WERI-Rb-1 (cell line): ENCODE results near the gene DBNDD1.
"Not testable (repeated sequence)": the region's sequence is repeated elsewhere in the genome, so short reads cannot be mapped to it uniquely, and the experiment has no call there.

ENCODE experiments used
- DNase-seq: peaks from one replicate; pipeline ENCODE4 v3.0.0-alpha.2; 2020
- H3K27ac ChIP-seq: fragments of 250-450 bp; sonication (Bioruptor Pico); 2 replicates; pipeline ENCODE4 v1.5.1; 2020; ENCODE audit warnings: mild to moderate bottlenecking, moderate library complexity
- H3K27me3 ChIP-seq: fragments of 250-450 bp; sonication (Bioruptor Pico); 2 replicates; pipeline ENCODE4 v1.5.1; 2021; ENCODE audit warnings: mild to moderate bottlenecking, low read depth, moderate library complexity; ENCODE audit not compliant: insufficient read depth, severe bottlenecking
- H3K36me3 ChIP-seq: fragments of 250-450 bp; sonication (Bioruptor Pico); 2 replicates; pipeline ENCODE4 v1.5.1; 2020; ENCODE audit warnings: mild to moderate bottlenecking, moderate library complexity
- H3K4me3 ChIP-seq: 2 replicates; pipeline ENCODE4 v1.5.1; 2011; ENCODE audit warnings: low read depth, mild to moderate bottlenecking, control low read depth, low read length
- H3K9me3 ChIP-seq: fragments of 250-450 bp; sonication (Bioruptor Pico); 2 replicates; pipeline ENCODE4 v1.5.1; 2021; ENCODE audit warnings: mild to moderate bottlenecking, moderate library complexity; ENCODE audit not compliant: severe bottlenecking
- CTCF ChIP-seq: IDR thresholded peaks from 2 replicates; pipeline ENCODE4 v1.5.1; 2011; ENCODE audit warnings: low read depth, mild to moderate bottlenecking, control low read depth, inconsistent platforms, low read length

DBNDD1 gene

GRCh38 chr16:90008708-90009145 lies 10.5 kb downstream of the DBNDD1 start:
- Histone ChIP-seq H3K9me3 (no peaks in the 10 kb centered on the region), H3K27ac (no peak overlapping the region), H3K27me3 (no peaks in the 10 kb centered on the region), H3K36me3 (no peaks in the 10 kb centered on the region), H3K4me3 (no peak overlapping the region)
- no peak for TF ChIP-seq CTCF
- no peak for DNase-seq

- not testable (repeated sequence) for H3K36me3 ChIP-seq, H3K9me3 ChIP-seq, DNase-seq, H3K4me3 ChIP-seq, H3K27ac ChIP-seq, H3K27me3 ChIP-seq
Measured at GRCh38 chr16:90007635-90008234, 11.5 kb downstream of the DBNDD1 start.

- no peak overlapping the region for H3K27ac ChIP-seq
- no peak for TF ChIP-seq CTCF
- no peaks in the 10 kb centered on the region for H3K9me3 ChIP-seq
- H3K36me3 ChIP-seq = no peaks in the 10 kb centered on the region
- no peaks in the 10 kb centered on the region for H3K27me3 ChIP-seq
- H3K4me3 ChIP-seq = no peak overlapping the region
- DNase-seq = no peak
Measured at GRCh38 chr16:90007015-90007414, 12.2 kb downstream of the DBNDD1 start.

- TF ChIP-seq CTCF = no peak
- Histone ChIP-seq H3K36me3 (no peaks in the 10 kb centered on the region), H3K4me3 (no peak overlapping the region), H3K27ac (no peak overlapping the region), H3K27me3 (no peaks in the 10 kb centered on the region), H3K9me3 (no peaks in the 10 kb centered on the region)
- DNase-seq = no peak
Measured at GRCh38 chr16:90005956-90006663, 13.1 kb downstream of the DBNDD1 start.

- no peaks in the 10 kb centered on the region for H3K27me3 ChIP-seq
- no peaks in the 10 kb centered on the region for H3K9me3 ChIP-seq
- no peak for TF ChIP-seq CTCF
- H3K36me3 ChIP-seq = no peaks in the 10 kb centered on the region
- H3K27ac ChIP-seq = no peak overlapping the region
- no peak for DNase-seq
- no peak overlapping the region for H3K4me3 ChIP-seq
Measured at GRCh38 chr16:90004577-90004976, 14.7 kb downstream of the DBNDD1 start.

GRCh38 chr16:90002759-90003158 lies 16.5 kb downstream of the DBNDD1 start:
- TF ChIP-seq CTCF = no peak
- Histone ChIP-seq H3K4me3 (no peak overlapping the region), H3K27me3 (no peaks in the 10 kb centered on the region), H3K9me3 (no peaks in the 10 kb centered on the region), H3K36me3 (no peaks in the 10 kb centered on the region), H3K27ac (no peak overlapping the region)
- no peak for DNase-seq
